GM23338 (cell line): ENCODE results near the gene GRIK1. TPM values are rescaled to one million over a fixed set of nuclear protein-coding genes. Genes with fewer than 3 reads are reported as not detected.

Source experiments
- ATAC-seq: fragments of 200-7000 bp; cut with Tn5 transposase; 3 replicates; pipeline ENCODE4 v1.9.1; 2020
- DNase-seq: peaks from one replicate; pipeline ENCODE4 v3.0.0-alpha.2; 2015; ENCODE audit warnings: low spot score
- H2AFZ ChIP-seq: fragments of 200-600 bp; sonication (generic); 2 replicates; pipeline ENCODE4 v1.8.0; 2016; ENCODE audit warnings: antibody characterized with exemption, mild to moderate bottlenecking, moderate library complexity
- H3F3A ChIP-seq: fragments of 200-600 bp; sonication (generic); replicated peaks from 2 replicates; pipeline ENCODE4 v1.8.0; 2017; ENCODE audit warnings: antibody characterized with exemption, mixed run types, low read depth
- H3K27ac ChIP-seq: fragments of 200-600 bp; sonication (generic); 2 replicates; pipeline ENCODE4 v1.6.1; 2016; ENCODE audit warnings: low read depth
- H3K27me3 ChIP-seq: fragments of 200-600 bp; sonication (generic); 2 replicates; pipeline ENCODE4 v1.8.0; 2016; ENCODE audit warnings: mild to moderate bottlenecking, mixed run types, moderate library complexity; ENCODE audit not compliant: insufficient read depth
- H3K36me3 ChIP-seq: fragments of 200-600 bp; sonication (generic); 2 replicates; pipeline ENCODE4 v1.8.0; 2016; ENCODE audit warnings: mild to moderate bottlenecking; ENCODE audit not compliant: insufficient read depth
- H3K4me1 ChIP-seq: fragments of 200-600 bp; sonication (generic); 2 replicates; pipeline ENCODE4 v1.8.0; 2016; ENCODE audit warnings: mild to moderate bottlenecking, moderate library complexity; ENCODE audit not compliant: insufficient read depth
- H3K4me2 ChIP-seq: fragments of 200-600 bp; sonication (generic); 2 replicates; pipeline ENCODE4 v1.7.1; 2017; ENCODE audit warnings: mixed run types
- H3K4me3 ChIP-seq: fragments of 200-600 bp; sonication (generic); 2 replicates; pipeline ENCODE4 v1.6.1; 2016; ENCODE audit warnings: mixed run types
- H3K79me2 ChIP-seq: fragments of 200-600 bp; sonication (generic); replicated peaks from 2 replicates; pipeline ENCODE4 v1.8.0; 2017; ENCODE audit warnings: mild to moderate bottlenecking; ENCODE audit not compliant: insufficient read depth
- H3K9me2 ChIP-seq: fragments of 200-600 bp; sonication (generic); 2 replicates; pipeline ENCODE4 v1.8.0; 2017; ENCODE audit not compliant: insufficient read depth
- H4K20me1 ChIP-seq: fragments of 200-600 bp; sonication (generic); replicated peaks from 2 replicates; pipeline ENCODE4 v1.8.0; 2017; ENCODE audit warnings: mild to moderate bottlenecking; ENCODE audit not compliant: insufficient read depth
- H3K27ac Mint-ChIP-seq: 2 replicates; pipeline ENCODE4 v1.8.0; 2020; ENCODE audit warnings: inconsistent platforms, mild to moderate bottlenecking, moderate library complexity, mixed read lengths
- H3K27me3 Mint-ChIP-seq: 3 replicates; pipeline ENCODE4 v1.8.0; 2022; ENCODE audit warnings: low read depth, mild to moderate bottlenecking, moderate library complexity, mixed read lengths, inconsistent platforms; ENCODE audit not compliant: insufficient read depth, poor library complexity
- H3K36me3 Mint-ChIP-seq: 3 replicates; pipeline ENCODE4 v1.8.0; 2021; ENCODE audit warnings: low read depth, mild to moderate bottlenecking, inconsistent platforms, moderate library complexity, mixed read lengths
- H3K4me1 Mint-ChIP-seq: 3 replicates; pipeline ENCODE4 v1.8.0; 2020; ENCODE audit warnings: mild to moderate bottlenecking, inconsistent platforms, mixed read lengths
- H3K4me3 Mint-ChIP-seq: 3 replicates; pipeline ENCODE4 v1.8.0; 2021; ENCODE audit warnings: moderate library complexity, mild to moderate bottlenecking, inconsistent platforms, mixed read lengths
- H3K9me3 Mint-ChIP-seq: 3 replicates; pipeline ENCODE4 v1.8.0; 2020; ENCODE audit warnings: moderate library complexity, mild to moderate bottlenecking, inconsistent platforms, mixed read lengths
- CREB1 ChIP-seq: fragments of 250-450 bp; sonication (Bioruptor Pico); IDR thresholded peaks from 2 replicates; pipeline ENCODE4 v1.5.0; 2020; ENCODE audit warnings: low read depth, mild to moderate bottlenecking, moderate library complexity
- ETS1 ChIP-seq: IDR thresholded peaks from 2 replicates; pipeline ENCODE4 v1.6.1; 2016; ENCODE audit warnings: antibody characterized with exemption
- EZH2 ChIP-seq: fragments of 200-600 bp; sonication (generic); IDR thresholded peaks from one replicate; pipeline ENCODE4 v1.8.0; 2017; ENCODE audit warnings: antibody characterized with exemption, mild to moderate bottlenecking, low read depth; ENCODE audit not compliant: unreplicated experiment
- EZH2phosphoT487 ChIP-seq: fragments of 200-600 bp; sonication (generic); IDR thresholded peaks from one replicate; pipeline ENCODE4 v1.8.1; 2018; ENCODE audit warnings: antibody characterized with exemption; ENCODE audit not compliant: unreplicated experiment
- JUNB ChIP-seq: IDR thresholded peaks from one replicate; pipeline ENCODE4 v1.6.1; 2016; ENCODE audit warnings: antibody characterized with exemption; ENCODE audit not compliant: unreplicated experiment
- NANOG ChIP-seq: IDR thresholded peaks from 2 replicates; pipeline ENCODE4 v1.6.1; 2016; ENCODE audit warnings: antibody characterized with exemption, borderline replicate concordance
- POLR2AphosphoS5 ChIP-seq: IDR thresholded peaks from 2 replicates; pipeline ENCODE4 v1.6.1; 2016; ENCODE audit warnings: antibody characterized with exemption, low read depth
- STAT1 ChIP-seq: IDR thresholded peaks from one replicate; pipeline ENCODE4 v1.6.1; 2016; ENCODE audit warnings: antibody characterized with exemption; ENCODE audit not compliant: unreplicated experiment
- ZNF114 ChIP-seq: fragments of 250-450 bp; sonication (Bioruptor Pico); IDR thresholded peaks from 2 replicates; pipeline ENCODE4 v1.5.0; 2020; ENCODE audit warnings: mild to moderate bottlenecking, moderate library complexity
- ZNF331 ChIP-seq: fragments of 250-450 bp; sonication (Bioruptor Pico); IDR thresholded peaks from 2 replicates; pipeline ENCODE4 v1.5.0; 2020; ENCODE audit warnings: low read depth, mild to moderate bottlenecking, moderate library complexity
- polyA plus RNA-seq: library from polyadenylated mRNA; unstranded; fragments of >200 nt; fragmentation: Nextera tagmentation; extraction: Ambion mirVana; gene quantifications from 2 replicates; pipeline ENCODE4 v1.2.1, GENCODE V29; 2016
- total RNA-seq: library from RNA; depleted of rRNA; stranded (reverse); fragments of >200 nt; shearing (Covaris generic); gene quantifications from 2 replicates; pipeline ENCODE4 v1.2.3, GENCODE V29; 2014
- TF ChIP-seq, protein P1 (sequence below): fragments of 250-450 bp; sonication (Bioruptor Pico); IDR thresholded peaks from 2 replicates; pipeline ENCODE4 v1.5.0; 2020; ENCODE audit warnings: mild to moderate bottlenecking, moderate library complexity
- TF ChIP-seq, protein P2 (sequence below): IDR thresholded peaks from one replicate; pipeline ENCODE4 v1.6.1; 2018; ENCODE audit warnings: antibody characterized with exemption; ENCODE audit not compliant: unreplicated experiment
- TF ChIP-seq, protein P3 (sequence below), 2 experiments: fragments of 200-600 bp in 1 of 2; sonication (generic) in 1 of 2; conservative IDR thresholded peaks; 2 replicates each; pipeline versions ENCODE4 v1.5.1 to v1.6.1; 2016 to 2017; ENCODE audit warnings: antibody characterized with exemption in 2 of 2, low read depth in 2 of 2, mild to moderate bottlenecking in 2 of 2, moderate library complexity in 1 of 2

The GRIK1 gene
- total and polyA plus RNA-seq, 2 experiments from 2014 or later = 0.18 to 0.42 TPM

- no peaks in the 10 kb centered on the region for H3K4me1 Mint-ChIP-seq
- H2AFZ ChIP-seq = no peak overlapping the region
- no peak overlapping the region for H3K4me2 ChIP-seq
- no peaks in the 10 kb centered on the region for H3K4me1 ChIP-seq
- peaks cover 3% of the 10 kb centered on the region for H3K9me3 Mint-ChIP-seq
- H4K20me1 ChIP-seq = no peaks in the 10 kb centered on the region
- H3K27ac Mint-ChIP-seq = no peak overlapping the region
- TF ChIP-seq EZH2 (no peak), ETS1 (no peak), STAT1 (no peak), ZNF331 (CRISPR knock-in tag) (no peak), NANOG (no peak), POLR2AphosphoS5 (no peak), JUNB (no peak), EZH2phosphoT487 (no peak), CREB1 (CRISPR knock-in tag) (no peak), ZNF114 (CRISPR knock-in tag) (no peak)
- TF ChIP-seq, protein P1, sequence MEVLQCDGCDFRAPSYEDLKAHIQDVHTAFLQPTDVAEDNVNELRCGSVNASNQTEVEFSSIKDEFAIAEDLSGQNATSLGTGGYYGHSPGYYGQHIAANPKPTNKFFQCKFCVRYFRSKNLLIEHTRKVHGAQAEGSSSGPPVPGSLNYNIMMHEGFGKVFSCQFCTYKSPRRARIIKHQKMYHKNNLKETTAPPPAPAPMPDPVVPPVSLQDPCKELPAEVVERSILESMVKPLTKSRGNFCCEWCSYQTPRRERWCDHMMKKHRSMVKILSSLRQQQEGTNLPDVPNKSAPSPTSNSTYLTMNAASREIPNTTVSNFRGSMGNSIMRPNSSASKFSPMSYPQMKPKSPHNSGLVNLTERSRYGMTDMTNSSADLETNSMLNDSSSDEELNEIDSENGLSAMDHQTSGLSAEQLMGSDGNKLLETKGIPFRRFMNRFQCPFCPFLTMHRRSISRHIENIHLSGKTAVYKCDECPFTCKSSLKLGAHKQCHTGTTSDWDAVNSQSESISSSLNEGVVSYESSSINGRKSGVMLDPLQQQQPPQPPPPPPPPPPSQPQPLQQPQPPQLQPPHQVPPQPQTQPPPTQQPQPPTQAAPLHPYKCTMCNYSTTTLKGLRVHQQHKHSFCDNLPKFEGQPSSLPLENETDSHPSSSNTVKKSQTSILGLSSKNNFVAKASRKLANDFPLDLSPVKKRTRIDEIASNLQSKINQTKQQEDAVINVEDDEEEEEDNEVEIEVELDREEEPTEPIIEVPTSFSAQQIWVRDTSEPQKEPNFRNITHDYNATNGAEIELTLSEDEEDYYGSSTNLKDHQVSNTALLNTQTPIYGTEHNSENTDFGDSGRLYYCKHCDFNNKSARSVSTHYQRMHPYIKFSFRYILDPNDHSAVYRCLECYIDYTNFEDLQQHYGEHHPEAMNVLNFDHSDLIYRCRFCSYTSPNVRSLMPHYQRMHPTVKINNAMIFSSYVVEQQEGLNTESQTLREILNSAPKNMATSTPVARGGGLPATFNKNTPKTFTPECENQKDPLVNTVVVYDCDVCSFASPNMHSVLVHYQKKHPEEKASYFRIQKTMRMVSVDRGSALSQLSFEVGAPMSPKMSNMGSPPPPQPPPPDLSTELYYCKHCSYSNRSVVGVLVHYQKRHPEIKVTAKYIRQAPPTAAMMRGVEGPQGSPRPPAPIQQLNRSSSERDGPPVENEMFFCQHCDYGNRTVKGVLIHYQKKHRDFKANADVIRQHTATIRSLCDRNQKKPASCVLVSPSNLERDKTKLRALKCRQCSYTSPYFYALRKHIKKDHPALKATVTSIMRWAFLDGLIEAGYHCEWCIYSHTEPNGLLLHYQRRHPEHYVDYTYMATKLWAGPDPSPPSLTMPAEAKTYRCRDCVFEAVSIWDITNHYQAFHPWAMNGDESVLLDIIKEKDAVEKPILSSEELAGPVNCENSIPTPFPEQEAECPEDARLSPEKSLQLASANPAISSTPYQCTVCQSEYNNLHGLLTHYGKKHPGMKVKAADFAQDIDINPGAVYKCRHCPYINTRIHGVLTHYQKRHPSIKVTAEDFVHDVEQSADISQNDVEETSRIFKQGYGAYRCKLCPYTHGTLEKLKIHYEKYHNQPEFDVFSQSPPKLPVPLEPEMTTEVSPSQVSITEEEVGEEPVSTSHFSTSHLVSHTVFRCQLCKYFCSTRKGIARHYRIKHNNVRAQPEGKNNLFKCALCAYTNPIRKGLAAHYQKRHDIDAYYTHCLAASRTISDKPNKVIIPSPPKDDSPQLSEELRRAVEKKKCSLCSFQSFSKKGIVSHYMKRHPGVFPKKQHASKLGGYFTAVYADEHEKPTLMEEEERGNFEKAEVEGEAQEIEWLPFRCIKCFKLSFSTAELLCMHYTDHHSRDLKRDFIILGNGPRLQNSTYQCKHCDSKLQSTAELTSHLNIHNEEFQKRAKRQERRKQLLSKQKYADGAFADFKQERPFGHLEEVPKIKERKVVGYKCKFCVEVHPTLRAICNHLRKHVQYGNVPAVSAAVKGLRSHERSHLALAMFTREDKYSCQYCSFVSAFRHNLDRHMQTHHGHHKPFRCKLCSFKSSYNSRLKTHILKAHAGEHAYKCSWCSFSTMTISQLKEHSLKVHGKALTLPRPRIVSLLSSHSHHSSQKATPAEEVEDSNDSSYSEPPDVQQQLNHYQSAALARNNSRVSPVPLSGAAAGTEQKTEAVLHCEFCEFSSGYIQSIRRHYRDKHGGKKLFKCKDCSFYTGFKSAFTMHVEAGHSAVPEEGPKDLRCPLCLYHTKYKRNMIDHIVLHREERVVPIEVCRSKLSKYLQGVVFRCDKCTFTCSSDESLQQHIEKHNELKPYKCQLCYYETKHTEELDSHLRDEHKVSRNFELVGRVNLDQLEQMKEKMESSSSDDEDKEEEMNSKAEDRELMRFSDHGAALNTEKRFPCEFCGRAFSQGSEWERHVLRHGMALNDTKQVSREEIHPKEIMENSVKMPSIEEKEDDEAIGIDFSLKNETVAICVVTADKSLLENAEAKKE = no peak
- TF ChIP-seq, protein P2, sequence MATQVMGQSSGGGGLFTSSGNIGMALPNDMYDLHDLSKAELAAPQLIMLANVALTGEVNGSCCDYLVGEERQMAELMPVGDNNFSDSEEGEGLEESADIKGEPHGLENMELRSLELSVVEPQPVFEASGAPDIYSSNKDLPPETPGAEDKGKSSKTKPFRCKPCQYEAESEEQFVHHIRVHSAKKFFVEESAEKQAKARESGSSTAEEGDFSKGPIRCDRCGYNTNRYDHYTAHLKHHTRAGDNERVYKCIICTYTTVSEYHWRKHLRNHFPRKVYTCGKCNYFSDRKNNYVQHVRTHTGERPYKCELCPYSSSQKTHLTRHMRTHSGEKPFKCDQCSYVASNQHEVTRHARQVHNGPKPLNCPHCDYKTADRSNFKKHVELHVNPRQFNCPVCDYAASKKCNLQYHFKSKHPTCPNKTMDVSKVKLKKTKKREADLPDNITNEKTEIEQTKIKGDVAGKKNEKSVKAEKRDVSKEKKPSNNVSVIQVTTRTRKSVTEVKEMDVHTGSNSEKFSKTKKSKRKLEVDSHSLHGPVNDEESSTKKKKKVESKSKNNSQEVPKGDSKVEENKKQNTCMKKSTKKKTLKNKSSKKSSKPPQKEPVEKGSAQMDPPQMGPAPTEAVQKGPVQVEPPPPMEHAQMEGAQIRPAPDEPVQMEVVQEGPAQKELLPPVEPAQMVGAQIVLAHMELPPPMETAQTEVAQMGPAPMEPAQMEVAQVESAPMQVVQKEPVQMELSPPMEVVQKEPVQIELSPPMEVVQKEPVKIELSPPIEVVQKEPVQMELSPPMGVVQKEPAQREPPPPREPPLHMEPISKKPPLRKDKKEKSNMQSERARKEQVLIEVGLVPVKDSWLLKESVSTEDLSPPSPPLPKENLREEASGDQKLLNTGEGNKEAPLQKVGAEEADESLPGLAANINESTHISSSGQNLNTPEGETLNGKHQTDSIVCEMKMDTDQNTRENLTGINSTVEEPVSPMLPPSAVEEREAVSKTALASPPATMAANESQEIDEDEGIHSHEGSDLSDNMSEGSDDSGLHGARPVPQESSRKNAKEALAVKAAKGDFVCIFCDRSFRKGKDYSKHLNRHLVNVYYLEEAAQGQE = no peak
- TF ChIP-seq, protein P3, sequence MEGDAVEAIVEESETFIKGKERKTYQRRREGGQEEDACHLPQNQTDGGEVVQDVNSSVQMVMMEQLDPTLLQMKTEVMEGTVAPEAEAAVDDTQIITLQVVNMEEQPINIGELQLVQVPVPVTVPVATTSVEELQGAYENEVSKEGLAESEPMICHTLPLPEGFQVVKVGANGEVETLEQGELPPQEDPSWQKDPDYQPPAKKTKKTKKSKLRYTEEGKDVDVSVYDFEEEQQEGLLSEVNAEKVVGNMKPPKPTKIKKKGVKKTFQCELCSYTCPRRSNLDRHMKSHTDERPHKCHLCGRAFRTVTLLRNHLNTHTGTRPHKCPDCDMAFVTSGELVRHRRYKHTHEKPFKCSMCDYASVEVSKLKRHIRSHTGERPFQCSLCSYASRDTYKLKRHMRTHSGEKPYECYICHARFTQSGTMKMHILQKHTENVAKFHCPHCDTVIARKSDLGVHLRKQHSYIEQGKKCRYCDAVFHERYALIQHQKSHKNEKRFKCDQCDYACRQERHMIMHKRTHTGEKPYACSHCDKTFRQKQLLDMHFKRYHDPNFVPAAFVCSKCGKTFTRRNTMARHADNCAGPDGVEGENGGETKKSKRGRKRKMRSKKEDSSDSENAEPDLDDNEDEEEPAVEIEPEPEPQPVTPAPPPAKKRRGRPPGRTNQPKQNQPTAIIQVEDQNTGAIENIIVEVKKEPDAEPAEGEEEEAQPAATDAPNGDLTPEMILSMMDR (conservative IDR thresholded peaks at IDR 0.05; ENCODE audit: low read depth in 2 of 2) = no peak
- no peaks in the 10 kb centered on the region; the same call in 1 of the 2 replicates for H3K9me2 ChIP-seq
- peaks cover 2% of the 10 kb centered on the region; the same call in 2 of the 3 replicates for H3K36me3 Mint-ChIP-seq
- H3K4me3 ChIP-seq = no peak overlapping the region
- H3K27me3 Mint-ChIP-seq = no peaks in the 10 kb centered on the region
- no peak overlapping the region for H3K27ac ChIP-seq
- H3K4me3 Mint-ChIP-seq = no peak overlapping the region
- no peaks in the 10 kb centered on the region for H3K27me3 ChIP-seq
- H3F3A ChIP-seq = no peaks in the 10 kb centered on the region
- no peaks in the 10 kb centered on the region for H3K36me3 ChIP-seq
- no peaks in the 10 kb centered on the region for H3K79me2 ChIP-seq
- DNase-seq = no peak
- no peak for ATAC-seq
These were observed 228.6 kb downstream of the GRIK1 start for GRCh38 chr21:29711236-29711635.
